Adrenal gland (tissue), 12 donors: ENCODE measurements around the gene LMAN2. TPM values are rescaled to one million over a fixed set of nuclear protein-coding genes. Genes with fewer than 3 reads are reported as not detected.

Experiments used
- DNase-seq, 7 donors: peaks; one replicate each; pipeline ENCODE4 v3.0.0-alpha.2; 2019 to 2020
- H3K27ac ChIP-seq, 5 donors: fragments of 200-600 bp; sonication (generic) in 4 of 5; 1 replicate in 3 of 5; 2 replicates in 2 of 5; pipeline versions ENCODE4 v1.5.1 to v1.8.0; 2016 to 2020; ENCODE audit warnings: mild to moderate bottlenecking in 1 of 5
- H3K27me3 ChIP-seq: fragments of 200-600 bp; 2 replicates; pipeline ENCODE4 v1.8.0; 2021
- H3K36me3 ChIP-seq, 2 donors: fragments of 200-600 bp; replicated peaks in 1 of 2; 1 replicate in 1 of 2; 2 replicates in 1 of 2; pipeline versions ENCODE4 v1.5.1 to v1.8.0; 2018 to 2022
- H3K4me1 ChIP-seq, 2 donors: fragments of 200-600 bp; replicated peaks in 1 of 2; 1 replicate in 1 of 2; 2 replicates in 1 of 2; pipeline versions ENCODE4 v1.5.1 to v1.8.0; 2018 to 2021
- H3K4me3 ChIP-seq, 4 donors: fragments of 200-600 bp; sonication (generic) in 3 of 4; one replicate each; pipeline ENCODE4 v1.5.1; 2016 to 2018
- H3K9me3 ChIP-seq, 3 donors: fragments of 200-600 bp; sonication (generic) in 1 of 3; replicated peaks in 1 of 3; 1 replicate in 2 of 3; 2 replicates in 1 of 3; pipeline versions ENCODE4 v1.5.1 to v1.8.0; 2016 to 2021
- CTCF ChIP-seq, 6 experiments: fragments of 450-650 bp in 4 of 6; fragments of 200-600 bp in 2 of 6; sonication (generic) in 1 of 6; IDR thresholded peaks; 1 replicate in 5 of 6; 2 replicates in 1 of 6; pipeline versions ENCODE4 v1.5.1 to v1.8.0; 2016 to 2021; ENCODE audit warnings: antibody characterized with exemption in 6 of 6, mild to moderate bottlenecking in 2 of 6, moderate library complexity in 1 of 6
- POLR2A ChIP-seq, 2 donors: fragments of 450-650 bp; IDR thresholded peaks; one replicate each; pipeline ENCODE4 v1.6.1; 2017; ENCODE audit warnings: antibody characterized with exemption in 2 of 2, mild to moderate bottlenecking in 2 of 2, moderate library complexity in 1 of 2
- WGBS, 4 donors: extraction: QIAGEN DNeasy Blood & Tissue Kit in 2 of 4; methylation state at CpG; one replicate each; pipeline versions ENCODE4 v1.1.5 to v1.1.7; 2013 to 2017; 5-methylcytosine and 5-hydroxymethylcytosine counted together
- intact Hi-C, 2 donors: fragments of 100-400 bp; cut with DNase I; formaldehyde crosslinking; loops; one replicate each; pipeline versions ENCODE4 v1.14.1 to v1.15.0; 2022 to 2023
- polyA plus RNA-seq, 3 donors: library from polyadenylated mRNA; stranded (reverse); fragments of 200-250 nt in 2 of 3; fragments of 350-450 nt in 1 of 3; fragmentation: Illumina TruSeq in 1 of 3; extraction: RNeasy Lipid Tissue Mini Kit (QIAGEN cat#74804) in 1 of 3; gene quantifications; one replicate each; pipeline ENCODE4 v1.2.3, GENCODE V29; 2013 to 2014
- total RNA-seq, 9 donors: library from RNA; depleted of rRNA in 4 of 9; stranded (reverse); fragments of >200 nt in 4 of 9; fragments of 120-200 nt in 1 of 9; fragmentation: NEBNext Ultra II Directional in 1 of 9; extraction: Animal tissue kit (Norgen Biotek cat#: 25700) in 1 of 9; gene quantifications; one replicate each; pipeline versions ENCODE4 v1.1.0 to v1.2.4, GENCODE V29; 2013 to 2023
- donor health status: healthy with polysubstance abuse.
- donor health status: Bipolar disorder and iron deficiency.
- donor health status: DM: yes; HTN: yes; CAD: no.
- donor health status: DM: no; HTN: no; CAD: no.
- donor health status: DM: no; HTN: no; CAD: no.
- donor health status: DM: yes; HTN: yes; CAD: no.

Gene LMAN2
- total and polyA plus RNA-seq, 12 donors = 85.7 to 398 (median 150) TPM

DNA sequence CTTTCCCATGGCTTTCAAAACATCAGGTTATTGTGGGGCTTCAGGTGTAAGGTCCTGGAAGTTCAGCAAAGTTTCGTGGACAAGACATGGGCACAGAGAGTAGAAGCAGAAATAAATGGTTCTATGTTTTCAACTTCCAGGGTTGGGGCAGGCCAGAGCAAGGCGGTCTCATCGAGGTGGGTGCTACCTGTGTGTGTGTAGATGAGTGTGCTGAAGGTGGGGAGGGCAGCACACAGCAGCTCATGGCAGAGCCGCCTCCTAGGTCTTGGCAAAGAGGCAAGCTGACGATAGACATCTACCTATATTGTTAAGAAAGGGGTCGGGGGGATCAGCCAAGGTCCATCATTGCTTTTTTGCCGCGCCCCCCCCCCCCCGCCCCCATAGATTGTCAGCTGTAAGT lies 51.8 kb downstream of the LMAN2 start:
- WGBS, 4 donors = 70 to 79% (median 76%) methylated on average over 9 of the region's 9 CpGs
- Histone ChIP-seq H3K27ac (peak overlapping the region in 3 of 5 donors; percentile 29 to 81 (median 54)), H3K4me1 (peaks cover 18 to 42% of the 10 kb centered on the region in 2 donors), H3K4me3 (no peak overlapping the region), H3K36me3 (peaks cover 0 to 32% of the 10 kb centered on the region in 2 donors), H3K27me3 (no peaks in the 10 kb centered on the region), H3K9me3 (no peaks in the 10 kb centered on the region)
- intact Hi-C loops = loop anchor here in 1 of 2 donors (10.0 kb wide), 1 partner anchor 165 kb away; the partner anchor contains the start of gene NSD1
- DNase-seq = no peak
- no peak for TF ChIP-seq POLR2A (IDR thresholded peaks at IDR 0.05)

- intact Hi-C loops = no loop called here
- Histone ChIP-seq H3K27ac (no peak overlapping the region), H3K4me1 (peaks cover 12 to 37% of the 10 kb centered on the region in 2 donors), H3K4me3 (no peak overlapping the region), H3K27me3 (no peaks in the 10 kb centered on the region), H3K9me3 (no peaks in the 10 kb centered on the region), H3K36me3 (peaks cover 0 to 50% of the 10 kb centered on the region in 2 donors)
- no peak for DNase-seq
- 88 to 95% (median 93%) methylated on average over 2 of the region's 2 CpGs for WGBS, 4 donors
- TF ChIP-seq CTCF (IDR thresholded peaks at IDR 0.05) (no peak), POLR2A (IDR thresholded peaks at IDR 0.05) (no peak)
These were observed 53.5 kb downstream of the LMAN2 start for GRCh38 chr5:177297922-177298321.

DNA sequence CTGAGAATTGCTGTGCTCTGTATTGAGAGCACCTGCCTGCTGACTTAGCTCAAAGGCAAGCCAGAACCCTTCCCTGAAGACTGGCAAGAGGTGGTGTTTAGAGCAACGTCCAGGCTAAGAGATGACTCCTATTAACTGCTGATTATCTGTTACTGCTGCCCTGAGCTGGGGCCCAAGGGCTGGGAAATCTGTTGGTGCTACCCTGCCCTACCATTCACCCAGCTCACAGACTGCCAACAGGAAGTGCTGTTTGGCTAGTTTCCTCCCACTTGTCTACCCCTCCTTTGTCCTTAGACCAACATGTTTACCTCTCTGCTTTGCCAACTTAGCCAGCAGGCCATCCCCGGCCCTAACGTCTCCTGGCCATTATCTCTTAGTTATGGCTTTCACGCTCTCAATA lies 54.9 kb downstream of the LMAN2 start:
- Histone ChIP-seq H3K9me3 (no peaks in the 10 kb centered on the region), H3K27ac (peak overlapping the region in 1 of 5 donors; percentile 3), H3K4me3 (no peak overlapping the region), H3K36me3 (peaks cover 0 to 61% of the 10 kb centered on the region in 2 donors), H3K4me1 (peaks cover 8 to 24% of the 10 kb centered on the region in 2 donors), H3K27me3 (no peaks in the 10 kb centered on the region)
- DNase-seq = no peak
- intact Hi-C loops = no loop called here
- TF ChIP-seq CTCF (IDR thresholded peaks at IDR 0.05) = no peak
- no peak for TF ChIP-seq POLR2A (IDR thresholded peaks at IDR 0.05)
- WGBS, 4 donors = 57 to 73% (median 67%) methylated on average over 4 of the region's 4 CpGs

- Histone ChIP-seq H3K4me1 (peaks cover 6 to 17% of the 10 kb centered on the region in 2 donors), H3K27me3 (no peaks in the 10 kb centered on the region), H3K9me3 (no peaks in the 10 kb centered on the region), H3K36me3 (peaks cover 0 to 57% of the 10 kb centered on the region in 2 donors), H3K4me3 (no peak overlapping the region), H3K27ac (no peak overlapping the region)
- 82 to 87% (median 83%) methylated on average over 7 to 9 of the region's 9 CpGs for WGBS, 4 donors
- TF ChIP-seq CTCF (IDR thresholded peaks at IDR 0.05) (no peak), POLR2A (IDR thresholded peaks at IDR 0.05) (no peak)
- DNase-seq = no peak
- intact Hi-C loops = no loop called here
These were observed 55.5 kb downstream of the LMAN2 start for GRCh38 chr5:177295924-177296323.

GRCh38 chr5:177294632-177295031 lies 56.8 kb downstream of the LMAN2 start:
- TF ChIP-seq CTCF (IDR thresholded peaks at IDR 0.05) = no peak
- TF ChIP-seq POLR2A (IDR thresholded peaks at IDR 0.05) = no peak
- WGBS, 4 donors = 86 to 94% (median 91%) methylated on average over 3 of the region's 3 CpGs

More at GRCh38 chr5:177294632-177295031, 56.8 kb downstream of the LMAN2 start:
- intact Hi-C loops = no loop called here
- H3K4me1 ChIP-seq = peaks cover 0 to 10% of the 10 kb centered on the region in 2 donors
- no peak overlapping the region for H3K4me3 ChIP-seq
- no peak overlapping the region for H3K27ac ChIP-seq
- H3K36me3 ChIP-seq = peaks cover 0 to 68% of the 10 kb centered on the region in 2 donors
- no peak for DNase-seq
- no peaks in the 10 kb centered on the region for H3K9me3 ChIP-seq
- no peaks in the 10 kb centered on the region for H3K27me3 ChIP-seq
